Medulla oblongata (tissue), 1 donor: ENCODE results near the gene TMEM50B.
A peak's percentile ranks its signal among the peaks of the same experiment; 100 is the strongest.
"Not testable (repeated sequence)": the region's sequence is repeated elsewhere in the genome, so short reads cannot be mapped to it uniquely, and the experiment has no call there.

Source experiments
- DNase-seq: peaks from one replicate; pipeline ENCODE4 v3.0.0-alpha.2; 2015; ENCODE audit errors: extremely low spot score

The TMEM50B gene

DNA sequence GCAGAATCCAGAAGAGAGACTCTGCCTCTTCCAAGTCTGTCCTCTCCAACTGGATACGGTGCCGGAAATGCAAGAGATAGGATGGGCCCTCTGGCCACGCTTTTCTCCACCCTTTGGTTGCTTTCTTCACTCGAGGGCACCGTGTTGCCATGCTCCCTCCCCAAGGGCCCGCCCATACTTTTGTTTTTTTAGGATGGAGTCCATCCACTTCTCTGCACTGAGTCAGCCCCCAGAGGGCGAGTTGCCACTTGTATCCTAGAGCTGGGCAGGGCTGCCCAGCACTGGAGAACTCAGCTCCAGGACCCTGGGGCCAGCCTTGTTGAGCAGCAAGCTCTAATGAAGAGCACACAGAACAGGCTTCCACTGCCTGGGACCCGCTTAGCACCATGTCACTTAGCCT is 51.1 kb downstream of the TMEM50B start:
- DNase-seq: no peak

- no peak for DNase-seq
These were observed 52.7 kb downstream of the TMEM50B start for GRCh38 chr21:33427051-33427450.

DNA sequence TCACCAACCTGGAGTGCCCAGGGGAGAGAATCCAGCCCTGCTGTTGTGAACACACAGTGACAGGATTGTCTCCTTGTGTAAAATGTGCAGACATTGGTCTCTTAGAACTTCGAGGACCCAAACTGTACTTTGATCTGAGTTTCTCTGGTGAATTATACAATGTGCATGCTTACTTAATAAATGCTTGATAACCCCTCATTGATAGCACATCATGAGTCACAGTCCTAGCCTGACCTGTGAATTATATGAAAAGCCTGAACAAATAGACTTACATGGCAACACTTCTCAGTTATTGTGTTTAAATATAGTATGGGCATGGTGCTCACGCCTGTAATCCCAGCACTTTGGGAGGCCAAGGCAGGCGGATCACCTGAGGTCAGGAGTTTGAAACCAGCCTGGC is 53.9 kb downstream of the TMEM50B start:
- no peak for DNase-seq

- DNase-seq: no peak
These were observed 55.6 kb downstream of the TMEM50B start for GRCh38 chr21:33424214-33424613.

DNA sequence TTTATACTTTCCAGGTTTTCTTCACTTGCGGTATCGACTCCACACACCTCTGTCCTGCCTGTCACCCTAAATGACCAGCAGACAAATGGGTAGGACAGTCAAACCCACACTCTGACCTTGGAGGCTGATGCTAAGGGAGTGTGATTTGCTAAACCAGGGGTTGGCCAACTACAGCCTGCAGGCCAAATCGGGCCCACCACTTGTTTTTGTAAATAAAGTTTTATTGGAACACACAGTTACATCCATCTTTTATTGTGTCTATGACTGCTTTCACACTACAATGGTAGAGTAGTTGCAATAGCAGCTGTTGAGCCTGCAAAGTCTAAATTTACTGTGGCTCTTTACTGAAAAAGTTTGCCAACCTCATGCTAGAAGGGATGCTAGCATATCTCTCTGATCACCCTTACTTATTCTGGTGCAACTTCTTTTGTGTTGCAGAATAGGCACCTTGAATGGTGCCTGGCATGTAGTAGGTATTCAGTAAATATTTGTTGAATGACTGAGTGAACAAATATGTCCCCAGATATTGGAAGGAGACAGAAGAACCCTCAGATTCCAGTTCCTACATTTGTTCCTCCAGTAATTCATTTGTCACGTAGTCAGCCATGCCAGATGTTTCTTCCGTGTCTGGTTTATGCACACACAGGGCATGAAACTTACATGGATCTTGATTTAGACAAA is 57.9 kb downstream of the TMEM50B start:
- no peak for DNase-seq

- DNase-seq: no peak
These were observed 60.1 kb downstream of the TMEM50B start for GRCh38 chr21:33419538-33420123.

- DNase-seq: no peak
These were observed 61.1 kb downstream of the TMEM50B start for GRCh38 chr21:33418691-33419090.

DNA sequence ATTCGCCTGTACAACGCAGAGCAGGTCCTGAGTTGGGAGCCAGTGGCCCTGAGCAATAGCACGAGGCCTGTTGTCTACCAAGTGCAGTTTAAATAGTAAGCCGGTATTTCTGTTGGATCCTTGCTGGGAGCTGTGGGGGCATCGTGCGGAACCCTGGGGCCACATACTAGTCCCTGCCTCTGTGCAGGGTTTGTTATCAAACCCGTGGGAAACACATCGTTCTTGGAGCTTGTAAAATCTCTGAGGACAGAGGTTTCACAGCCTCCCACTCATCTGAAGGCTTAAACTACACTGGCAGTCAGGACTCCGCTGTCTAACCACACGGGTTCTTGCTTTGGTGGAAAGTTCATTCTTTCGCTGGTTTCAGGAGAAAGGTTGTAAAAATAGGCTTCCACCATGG is 64.8 kb downstream of the TMEM50B start:
- DNase-seq: no peak

- DNase-seq: no peak
These were observed 65.7 kb downstream of the TMEM50B start for GRCh38 chr21:33414068-33414467.

- DNase-seq: no peak
These were observed 66.8 kb downstream of the TMEM50B start for GRCh38 chr21:33412832-33413519.

- DNase-seq: not testable (repeated sequence)
These were observed 67.3 kb downstream of the TMEM50B start for GRCh38 chr21:33412439-33412831.

DNA sequence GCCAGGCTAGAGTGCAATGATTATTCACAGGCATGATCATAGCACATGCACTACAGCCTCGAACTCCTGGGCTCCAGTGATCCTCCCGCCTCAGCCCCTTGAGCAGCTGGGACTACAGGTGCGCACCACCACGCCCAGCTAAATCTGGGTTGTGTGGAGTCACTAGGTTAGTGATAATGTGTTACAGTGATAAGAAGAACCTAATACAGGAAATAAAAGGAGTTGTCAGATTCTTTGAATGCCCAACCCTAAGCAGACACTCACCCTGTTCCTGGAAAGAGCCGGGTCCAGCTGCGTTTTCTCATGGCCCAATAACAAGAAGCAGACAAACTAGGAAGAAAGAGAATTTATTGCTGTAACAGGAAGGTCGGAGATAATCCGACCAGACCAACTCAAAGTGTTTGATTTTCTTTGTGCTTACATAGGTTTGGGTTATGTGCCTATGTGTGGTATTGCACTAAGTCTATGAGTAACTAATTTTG is 67.8 kb downstream of the TMEM50B start:
- DNase-seq: no peak

- DNase-seq: no peak
These were observed 73.3 kb downstream of the TMEM50B start for GRCh38 chr21:33406493-33406892.

- DNase-seq: peak; percentile 61
These were observed 75.8 kb downstream of the TMEM50B start for GRCh38 chr21:33403786-33404585.

GRCh38 chr21:33403128-33403785 is 76.5 kb downstream of the TMEM50B start, which contains the start of gene IFNGR2:
IFNGR2 (plus strand) TSS chr21:33403413; CDS start chr21:33403544, 131 bp downstream.
- DNase-seq: no peak

GRCh38 chr21:33402001-33402979 is 77.5 kb downstream of the TMEM50B start:
- peak; percentile 66 for DNase-seq

DNA sequence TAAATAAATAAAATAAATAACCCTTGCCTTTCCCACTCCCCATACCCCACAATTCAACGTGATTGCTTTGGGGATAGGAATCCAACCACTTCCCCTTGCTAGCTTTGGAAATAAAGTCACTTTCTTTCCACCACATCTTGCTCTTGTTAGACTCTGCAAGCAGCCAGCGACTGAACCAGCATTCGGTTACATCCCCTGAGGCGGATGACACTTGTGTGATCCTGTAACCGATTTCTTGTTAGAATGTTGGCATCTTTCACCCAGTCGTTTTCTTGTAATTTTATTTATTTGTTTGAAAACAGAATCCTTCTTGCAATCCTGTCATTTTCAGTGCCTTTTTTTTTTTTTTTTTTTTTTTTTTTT is 78.2 kb downstream of the TMEM50B start:
- DNase-seq: peak; percentile 46
